Pancreas (tissue), 10 donors: Measurements from ENCODE around the gene IL1RL2. TPM values are rescaled to one million over a fixed set of nuclear protein-coding genes. Genes with fewer than 3 reads are reported as not detected.

Experiments used
- ATAC-seq, 4 donors: fragments of 200-7000 bp; cut with Tn5 transposase; one replicate each; pipeline versions ENCODE4 v1.8.0 to v1.9.1; 2020; ENCODE audit warnings: mild to moderate bottlenecking in 4 of 4, moderate library complexity in 4 of 4
- DNase-seq, 6 donors: peaks; one replicate each; pipeline ENCODE4 v3.0.0-alpha.2; 2020
- FAIRE-seq: peaks from 2 replicates; lab custom pipeline; 2012; peaks lifted over from hg19 to GRCh38; lab: Jason Lieb, UNC
- H3K27ac ChIP-seq, 4 donors: fragments of 200-600 bp; sonication (generic); 1 replicate in 3 of 4; 2 replicates in 1 of 4; pipeline versions ENCODE4 v1.5.0 to v1.8.0; 2020
- H3K27me3 ChIP-seq, 4 donors: fragments of 200-600 bp; one replicate each; pipeline ENCODE4 v1.8.0; 2021
- H3K36me3 ChIP-seq, 3 donors: fragments of 200-600 bp; sonication (generic) in 1 of 3; one replicate each; pipeline versions ENCODE4 v1.5.0 to v1.8.0; 2020 to 2021
- H3K4me1 ChIP-seq, 3 donors: fragments of 200-600 bp; one replicate each; pipeline ENCODE4 v1.8.0; 2021
- H3K4me3 ChIP-seq, 4 donors: fragments of 200-600 bp; sonication (generic) in 2 of 4; one replicate each; pipeline versions ENCODE4 v1.5.0 to v1.8.0; 2020 to 2021
- H3K9me3 ChIP-seq, 4 donors: fragments of 200-600 bp; one replicate each; pipeline ENCODE4 v1.8.0; 2021
- WGBS, 2 donors: extraction: QIAGEN DNeasy Blood & Tissue Kit; methylation state at CpG; one replicate each; pipeline ENCODE4 v1.1.7; 2013; 5-methylcytosine and 5-hydroxymethylcytosine counted together
- intact Hi-C, 3 donors: fragments of 100-400 bp; cut with DNase I; formaldehyde crosslinking; loops; one replicate each; pipeline versions ENCODE4 v1.11.1 to v1.14.2; 2022
- polyA plus RNA-seq, 2 donors: library from polyadenylated mRNA; stranded (reverse); fragments of 200-250 nt; gene quantifications; one replicate each; pipeline ENCODE4 v1.2.3, GENCODE V29; 2013
- total RNA-seq, 6 donors: library from RNA; stranded (reverse); fragmentation: NEBNext Ultra II Directional in 4 of 6; extraction: Animal tissue kit (Norgen Biotek cat#: 25700) in 4 of 6; gene quantifications; one replicate each; pipeline versions ENCODE4 v1.2.1 to v1.2.4, GENCODE V29; 2021 to 2023
- TF ChIP-seq, protein P1 (sequence below), 4 donors: fragments of 200-600 bp; sonication (generic) in 3 of 4; IDR thresholded peaks; one replicate each; pipeline versions ENCODE4 v1.5.0 to v1.8.0; 2021; ENCODE audit warnings: antibody characterized with exemption in 4 of 4
- donor health status: healthy with polysubstance abuse.
- donor health status: DM: no; HTN: no; CAD: no; lungs with moderate emphysema.
- donor health status: DM: no; HTN: no; CAD: no.
- donor health status: control.
- donor health status: control.
- donor health status: Bipolar disorder and iron deficiency.
- donor health status: DM: yes; HTN: yes; CAD: no.
- donor health status: DM: no; HTN: no; CAD: no.
- donor health status: DM: no; HTN: no; CAD: no.
- donor health status: DM: yes; HTN: yes; CAD: no.

IL1RL2 gene
- total and polyA plus RNA-seq, 8 donors = 0.12 to 1.2 (median 0.34) TPM

DNA sequence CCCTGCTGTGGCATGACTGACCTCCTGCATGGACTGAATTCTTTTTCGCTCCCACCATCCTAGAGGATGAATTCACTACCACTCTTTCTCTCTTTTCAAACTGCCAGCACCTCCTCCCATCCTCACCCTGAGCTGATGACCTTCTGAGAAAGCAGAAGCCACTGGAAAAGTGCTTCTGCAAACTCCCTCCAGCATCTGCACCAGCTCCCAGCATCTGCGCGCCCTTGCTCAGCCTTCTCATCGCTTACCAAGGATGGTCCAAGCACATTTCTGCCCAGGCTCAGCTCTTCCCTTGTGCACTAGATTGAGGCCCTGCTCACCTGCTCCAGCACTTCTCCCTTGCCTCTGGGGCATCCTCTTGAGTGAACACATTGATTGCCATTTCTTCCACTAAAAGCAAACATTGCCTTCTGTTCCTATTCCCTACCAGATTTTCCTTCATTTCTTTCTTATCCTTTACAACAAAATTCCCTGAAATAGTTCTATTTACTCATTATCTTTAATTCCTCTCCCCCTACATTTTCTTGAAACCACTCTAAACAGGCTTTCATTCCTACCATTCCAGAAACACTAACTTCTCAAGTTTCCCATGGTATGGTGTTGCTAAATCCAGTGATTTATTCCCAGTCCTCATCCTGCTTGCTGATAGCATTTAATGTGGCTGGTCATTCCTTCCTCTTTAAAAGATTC lies 81.8 kb downstream of the IL1RL2 start:
- no peak for FAIRE-seq
- no peak for DNase-seq
- H3K36me3 ChIP-seq = no peaks in the 10 kb centered on the region
- no peak overlapping the region for H3K27ac ChIP-seq
- intact Hi-C loops = no loop called here
- H3K9me3 ChIP-seq = no peaks in the 10 kb centered on the region
- peak in 1 of 4 donors; percentile 43 for ATAC-seq
- no peaks in the 10 kb centered on the region for H3K4me1 ChIP-seq
- no peak overlapping the region for H3K4me3 ChIP-seq
- WGBS, 2 donors = 88 to 93% methylated on average over 4 of the region's 4 CpGs
- no peaks in the 10 kb centered on the region for H3K27me3 ChIP-seq
- TF ChIP-seq, protein P1, sequence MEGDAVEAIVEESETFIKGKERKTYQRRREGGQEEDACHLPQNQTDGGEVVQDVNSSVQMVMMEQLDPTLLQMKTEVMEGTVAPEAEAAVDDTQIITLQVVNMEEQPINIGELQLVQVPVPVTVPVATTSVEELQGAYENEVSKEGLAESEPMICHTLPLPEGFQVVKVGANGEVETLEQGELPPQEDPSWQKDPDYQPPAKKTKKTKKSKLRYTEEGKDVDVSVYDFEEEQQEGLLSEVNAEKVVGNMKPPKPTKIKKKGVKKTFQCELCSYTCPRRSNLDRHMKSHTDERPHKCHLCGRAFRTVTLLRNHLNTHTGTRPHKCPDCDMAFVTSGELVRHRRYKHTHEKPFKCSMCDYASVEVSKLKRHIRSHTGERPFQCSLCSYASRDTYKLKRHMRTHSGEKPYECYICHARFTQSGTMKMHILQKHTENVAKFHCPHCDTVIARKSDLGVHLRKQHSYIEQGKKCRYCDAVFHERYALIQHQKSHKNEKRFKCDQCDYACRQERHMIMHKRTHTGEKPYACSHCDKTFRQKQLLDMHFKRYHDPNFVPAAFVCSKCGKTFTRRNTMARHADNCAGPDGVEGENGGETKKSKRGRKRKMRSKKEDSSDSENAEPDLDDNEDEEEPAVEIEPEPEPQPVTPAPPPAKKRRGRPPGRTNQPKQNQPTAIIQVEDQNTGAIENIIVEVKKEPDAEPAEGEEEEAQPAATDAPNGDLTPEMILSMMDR (IDR thresholded peaks at IDR 0.05) = no peak

DNA sequence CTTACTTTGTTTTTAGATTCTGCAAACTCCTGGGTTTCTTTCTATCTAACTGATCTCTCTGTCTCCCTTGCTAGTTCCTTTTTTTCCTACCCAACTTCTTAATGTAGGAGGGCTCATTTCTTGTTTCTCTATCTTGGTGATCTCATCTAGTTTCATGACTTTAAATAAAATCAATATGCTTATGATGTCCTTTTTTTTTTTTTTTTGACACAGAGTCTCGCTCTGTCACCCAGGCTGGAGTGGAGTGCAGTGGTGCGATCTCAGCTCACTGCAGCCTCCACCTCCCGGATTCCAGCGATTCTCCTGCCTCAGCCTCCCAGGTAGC lies 82.3 kb downstream of the IL1RL2 start:
- TF ChIP-seq, protein P1 (IDR thresholded peaks at IDR 0.05) = no peak
- no peaks in the 10 kb centered on the region for H3K9me3 ChIP-seq
- no peak overlapping the region for H3K27ac ChIP-seq

DNA sequence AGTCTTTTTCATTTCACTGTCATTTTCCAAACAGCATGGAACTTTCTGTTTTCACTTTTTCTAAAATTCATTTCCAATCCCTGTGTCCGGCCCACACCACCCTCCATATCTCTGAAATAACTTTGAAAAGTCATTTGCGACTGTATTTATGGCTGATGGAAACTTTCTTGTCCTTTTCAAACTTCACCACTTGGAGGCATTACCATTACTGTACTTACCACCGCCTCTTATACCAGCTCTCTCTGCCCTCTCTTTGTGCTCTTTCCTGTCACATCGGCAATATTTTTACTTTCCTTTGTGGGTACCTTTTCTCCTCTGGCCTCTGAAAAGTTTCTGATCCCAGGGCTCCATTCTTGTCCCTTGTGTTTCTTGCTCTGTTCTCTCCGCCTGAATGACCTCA lies 85.0 kb downstream of the IL1RL2 start:
- ATAC-seq (no peak), DNase-seq (no peak), FAIRE-seq (no peak)
- Histone ChIP-seq H3K4me1 (no peaks in the 10 kb centered on the region), H3K27ac (no peak overlapping the region), H3K36me3 (no peaks in the 10 kb centered on the region), H3K27me3 (no peaks in the 10 kb centered on the region), H3K4me3 (no peak overlapping the region), H3K9me3 (no peaks in the 10 kb centered on the region)
- intact Hi-C loops = no loop called here
- TF ChIP-seq, protein P1 (IDR thresholded peaks at IDR 0.05) = no peak
- WGBS, 2 donors = 68 to 76% methylated on average over 5 of the region's 5 CpGs

More for the DNA sequence above, 82.3 kb downstream of the IL1RL2 start:
- no peak for DNase-seq
- ATAC-seq = no peak
- no peaks in the 10 kb centered on the region for H3K27me3 ChIP-seq
- H3K4me1 ChIP-seq = no peaks in the 10 kb centered on the region
- no peak overlapping the region for H3K4me3 ChIP-seq
- FAIRE-seq = no peak
- WGBS, 2 donors = 85 to 89% methylated on average over 4 of the region's 4 CpGs
- H3K36me3 ChIP-seq = no peaks in the 10 kb centered on the region
- intact Hi-C loops = no loop called here

DNA sequence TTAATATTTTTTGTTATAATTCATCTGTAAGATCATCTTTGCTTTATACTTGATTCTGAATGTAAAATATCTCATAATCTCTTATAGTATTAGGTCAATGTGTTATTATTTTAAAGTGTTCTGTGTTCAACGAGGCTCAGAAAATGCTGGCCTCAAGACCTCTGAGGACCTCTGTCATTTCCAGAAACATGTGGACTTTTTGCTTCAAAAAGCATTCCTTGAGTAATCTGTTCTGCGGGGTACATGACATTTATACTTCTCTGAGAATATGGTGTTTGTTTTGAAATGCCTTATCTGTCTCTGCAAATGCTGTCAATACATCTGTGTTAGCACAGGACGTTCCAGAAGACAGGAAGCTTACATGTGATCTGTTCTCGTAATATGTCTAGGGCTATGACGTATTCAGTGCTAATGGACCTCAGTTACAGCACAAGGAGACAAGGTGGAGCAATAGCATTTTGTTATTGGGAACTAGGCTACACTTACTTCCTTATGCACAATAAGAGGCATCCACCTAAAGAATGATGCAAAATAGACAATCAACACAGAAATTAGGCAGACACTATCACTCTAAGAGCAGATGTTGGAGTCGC lies 86.9 kb downstream of the IL1RL2 start:
- 31 to 32% methylated on average over 6 of the region's 6 CpGs for WGBS, 2 donors
- H3K4me3 ChIP-seq = no peak overlapping the region
- H3K27ac ChIP-seq = no peak overlapping the region
- H3K36me3 ChIP-seq = no peaks in the 10 kb centered on the region
- no peaks in the 10 kb centered on the region for H3K4me1 ChIP-seq
- no peak for DNase-seq
- H3K9me3 ChIP-seq = no peaks in the 10 kb centered on the region
- intact Hi-C loops = no loop called here
- peak in 3 of 4 donors; percentile 34 to 52 (median 39) for ATAC-seq
- H3K27me3 ChIP-seq = peaks cover 0 to 4% (median 0%) of the 10 kb centered on the region in 4 donors
- no peak for FAIRE-seq
- TF ChIP-seq, protein P1 (IDR thresholded peaks at IDR 0.05) = no peak
